ENCODE results near the gene BCAS3.
"Not testable (repeated sequence)": the region's sequence is repeated elsewhere in the genome, so short reads cannot be mapped to it uniquely, and the experiment has no call there.

Gene BCAS3

DNA sequence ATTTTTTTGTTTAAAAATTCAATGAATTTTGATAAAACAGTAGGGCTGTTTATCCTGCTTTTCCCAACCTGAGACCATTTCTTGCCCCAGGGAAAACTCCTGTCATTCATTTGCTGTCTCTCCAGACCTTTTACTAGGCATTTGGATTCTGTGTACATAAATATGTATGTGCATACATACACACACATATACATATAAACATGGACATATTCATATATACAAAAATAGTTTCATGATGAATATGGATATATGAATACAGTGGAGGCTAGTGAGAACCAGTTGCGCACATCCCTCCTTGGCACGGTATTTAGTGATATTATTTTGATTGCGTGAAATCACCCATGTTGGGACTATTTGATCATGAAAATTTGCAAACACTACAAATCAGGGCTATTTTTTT is 269.9 kb downstream of the BCAS3 start:
- DNase-seq, result no peak

DNA sequence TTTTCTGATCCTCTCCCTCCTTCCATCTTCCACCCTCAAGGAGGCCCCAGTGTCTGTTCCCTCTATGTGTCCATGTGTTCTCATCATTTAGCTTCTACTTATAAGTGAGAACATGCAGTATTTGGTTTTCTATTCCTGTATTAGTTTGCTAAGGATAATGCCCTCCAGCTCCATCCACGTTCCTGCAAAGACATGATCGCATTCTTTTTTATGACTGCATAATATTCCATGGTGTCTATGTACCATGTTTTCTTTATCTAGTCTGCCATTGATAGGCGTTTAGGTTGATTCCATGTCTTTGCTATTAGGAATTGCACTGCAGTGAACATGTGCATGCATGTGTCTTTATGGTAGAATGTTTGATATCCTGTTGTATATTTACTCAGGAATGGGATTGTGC is 275.1 kb downstream of the BCAS3 start:
- DNase-seq, result no peak

DNA sequence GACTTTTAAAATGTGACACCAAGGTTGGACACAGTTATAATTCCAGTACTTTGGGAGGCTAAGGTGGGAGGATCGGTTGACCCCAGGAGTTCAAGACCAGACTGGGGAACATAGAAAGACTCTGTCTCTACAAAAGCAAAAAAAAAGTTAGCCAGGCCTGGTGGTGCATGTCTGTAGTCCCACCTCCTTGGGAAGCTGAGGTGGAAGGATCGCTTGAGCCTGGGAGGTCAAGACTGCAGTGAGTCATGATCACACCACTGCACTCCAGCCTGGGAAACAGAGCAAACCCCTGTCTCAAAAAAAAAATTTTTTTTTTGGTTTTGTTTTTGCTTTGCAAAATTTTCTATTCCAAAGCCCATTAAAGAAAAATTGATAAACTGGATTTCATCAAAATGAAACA is 281.4 kb downstream of the BCAS3 start:
- no peak for DNase-seq

DNA sequence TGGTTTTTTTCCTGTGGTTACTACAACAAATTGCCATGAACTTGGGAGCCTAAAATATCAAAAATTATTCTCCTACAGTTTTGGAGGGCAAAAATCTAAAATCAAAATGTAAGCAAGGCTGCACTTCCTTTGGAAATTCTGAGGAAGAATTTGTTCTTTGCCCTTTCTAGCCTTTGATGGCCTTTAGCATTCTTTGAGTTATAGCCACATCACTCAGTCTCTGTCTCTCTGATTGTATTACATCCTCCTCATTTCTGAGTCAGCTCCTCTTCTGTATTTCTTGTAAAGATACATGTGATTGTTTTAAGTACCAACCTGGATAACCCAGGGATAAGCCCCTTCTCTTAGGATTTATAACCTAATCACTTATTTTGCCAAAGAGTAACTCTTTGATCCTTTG is 282.0 kb downstream of the BCAS3 start:
- no peak for DNase-seq

DNA sequence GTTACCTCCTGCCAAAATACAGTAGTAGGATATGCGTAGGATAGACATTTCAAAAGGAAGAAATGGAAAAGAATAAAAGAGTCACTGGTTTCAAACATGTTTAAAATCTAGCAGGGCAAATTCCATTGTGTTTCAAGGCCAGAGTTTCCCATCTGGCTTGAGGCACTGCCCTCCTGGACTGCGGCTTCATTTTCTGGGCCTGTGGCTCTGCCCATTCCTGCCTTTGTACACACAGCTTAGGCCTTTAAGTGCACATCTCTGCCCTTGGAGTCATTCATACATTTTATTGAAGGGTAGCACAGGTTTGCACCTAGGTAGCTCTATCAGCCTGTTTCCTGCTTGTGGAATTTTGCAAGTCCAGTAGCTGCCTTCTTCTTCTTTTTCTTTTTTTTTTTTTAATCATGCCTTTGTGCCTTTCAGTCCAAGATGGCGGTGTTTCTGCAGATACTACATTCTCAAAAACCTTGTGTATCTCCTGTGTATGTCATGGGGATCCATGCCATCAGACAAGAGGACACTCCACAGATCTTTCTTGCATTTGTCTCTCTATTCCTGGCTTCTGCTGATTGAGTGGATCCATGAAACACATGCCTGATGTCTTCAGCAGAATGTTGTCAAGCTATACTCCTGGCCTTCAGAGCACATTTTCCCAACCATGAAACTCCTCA is 282.9 kb downstream of the BCAS3 start:
- no peak for DNase-seq

DNA sequence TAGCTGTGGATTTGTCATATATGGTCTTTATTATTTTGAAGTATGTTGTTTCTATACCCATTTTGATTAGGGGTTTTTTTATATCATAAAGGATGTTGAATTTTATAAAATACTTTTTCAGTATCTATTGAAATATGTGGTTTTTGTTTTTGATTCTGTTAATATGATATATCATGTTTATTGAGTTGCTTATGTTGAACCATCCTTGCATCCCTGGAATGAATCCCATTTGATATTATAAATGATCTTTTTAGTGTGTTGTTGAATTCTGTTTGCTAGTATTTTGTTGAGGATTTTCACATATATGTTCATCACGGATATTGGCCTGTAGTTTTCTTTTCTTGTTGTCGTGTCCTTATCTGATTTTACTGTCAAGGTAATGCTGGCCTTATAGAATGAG is 286.5 kb downstream of the BCAS3 start:
- DNase-seq, result no peak

DNA sequence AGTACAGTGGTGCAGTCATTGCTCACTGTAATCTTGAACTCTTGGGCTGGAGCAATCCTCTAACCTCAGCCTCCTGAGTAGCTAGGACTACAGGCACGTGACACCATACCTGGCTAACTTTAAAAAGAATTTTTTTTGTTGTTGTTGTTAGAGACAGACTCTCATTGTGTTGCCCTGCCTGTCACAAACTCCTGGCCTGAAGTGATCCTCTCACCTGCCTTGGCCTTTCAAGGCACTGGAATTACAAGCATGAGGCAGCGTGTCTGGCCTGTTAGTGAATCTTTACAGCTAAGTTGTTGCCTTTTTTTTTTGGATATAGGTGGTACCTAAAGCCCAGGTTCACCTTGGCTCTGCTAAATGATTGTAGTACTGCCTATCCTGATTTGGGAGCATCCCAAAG is 290.6 kb downstream of the BCAS3 start:
- DNase-seq, result no peak

DNA sequence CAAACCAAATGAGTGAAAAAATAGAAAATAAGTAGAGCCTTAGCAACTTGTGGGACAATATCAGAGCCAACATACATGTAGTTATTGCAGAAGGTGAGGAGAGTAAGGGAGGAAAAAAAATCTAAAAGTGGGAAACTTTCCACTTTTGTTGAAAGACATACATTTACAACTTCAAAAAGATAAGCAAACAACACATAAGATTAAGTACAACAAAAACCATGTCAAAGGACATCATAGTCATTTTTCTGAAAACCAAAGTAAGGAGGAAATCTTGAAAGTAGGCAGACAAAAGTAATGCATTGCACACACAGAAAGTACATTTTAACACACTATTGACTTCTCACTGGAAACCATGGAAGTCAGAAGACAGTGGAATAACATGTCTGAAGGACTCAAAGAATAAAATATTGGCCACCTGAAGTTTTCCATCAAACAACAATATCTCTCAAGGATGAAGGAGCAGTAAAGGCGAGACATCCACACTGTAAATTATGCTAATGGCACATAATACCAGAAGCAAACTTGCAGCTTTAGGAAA is 291.9 kb downstream of the BCAS3 start:
- DNase-seq, result no peak

DNA sequence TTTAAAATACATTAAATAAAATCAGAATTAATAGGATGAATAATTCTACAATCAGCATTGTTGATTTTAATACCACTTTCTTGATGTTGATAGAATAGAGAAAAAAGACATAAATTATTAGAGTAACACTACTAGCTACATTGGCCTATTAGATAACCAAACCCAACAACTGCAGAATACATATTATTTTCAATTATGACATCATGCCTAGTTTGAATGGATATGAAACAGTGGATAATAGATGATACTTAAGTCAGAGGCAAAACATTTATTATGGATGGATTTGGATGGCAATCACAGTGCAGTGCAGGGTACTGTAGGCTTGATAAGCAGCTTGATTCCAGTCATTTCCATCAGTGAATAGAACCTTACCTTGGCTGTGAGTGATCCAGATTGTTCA is 293.1 kb downstream of the BCAS3 start:
- no peak for DNase-seq

DNA sequence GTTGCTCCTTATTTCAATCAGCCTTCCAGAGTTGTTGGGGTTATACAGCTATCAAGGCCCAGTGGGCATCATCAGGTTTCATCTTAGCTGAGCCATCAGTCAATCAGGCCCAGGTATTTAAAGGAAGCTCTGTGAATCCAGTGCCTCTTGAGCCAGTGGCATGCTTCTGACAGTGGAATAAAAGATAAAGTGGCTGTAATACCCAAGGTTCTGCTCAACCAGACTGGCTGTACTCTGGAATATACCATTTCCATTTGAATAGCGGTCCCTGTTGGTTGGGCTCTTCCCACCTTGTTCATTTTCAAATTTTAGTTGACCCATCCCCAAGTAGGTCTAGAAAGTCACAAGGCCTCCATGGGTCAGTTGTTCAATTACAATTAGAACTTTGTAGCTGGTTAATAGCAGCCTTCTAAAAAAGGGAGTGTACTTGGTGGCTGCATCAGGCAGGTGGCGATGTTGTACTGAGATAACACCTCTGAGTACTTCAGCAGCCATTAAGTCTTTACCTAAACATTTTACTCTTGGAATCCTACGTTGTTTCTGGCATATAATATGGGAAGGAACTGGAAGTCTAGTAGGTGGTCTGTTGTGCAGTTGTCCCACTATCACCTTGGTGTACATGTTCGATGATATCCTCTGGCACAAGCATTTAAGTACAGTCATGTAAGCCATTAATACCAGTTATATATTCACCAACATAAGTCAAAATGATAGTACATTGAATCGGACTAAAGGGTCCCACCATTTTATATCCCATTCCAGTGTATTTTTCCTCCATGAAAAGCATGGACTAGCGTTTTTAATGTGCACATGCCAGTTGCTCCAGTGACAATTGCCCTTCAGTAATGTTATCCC is 294.1 kb downstream of the BCAS3 start:
- peak; percentile 10 for DNase-seq

DNA sequence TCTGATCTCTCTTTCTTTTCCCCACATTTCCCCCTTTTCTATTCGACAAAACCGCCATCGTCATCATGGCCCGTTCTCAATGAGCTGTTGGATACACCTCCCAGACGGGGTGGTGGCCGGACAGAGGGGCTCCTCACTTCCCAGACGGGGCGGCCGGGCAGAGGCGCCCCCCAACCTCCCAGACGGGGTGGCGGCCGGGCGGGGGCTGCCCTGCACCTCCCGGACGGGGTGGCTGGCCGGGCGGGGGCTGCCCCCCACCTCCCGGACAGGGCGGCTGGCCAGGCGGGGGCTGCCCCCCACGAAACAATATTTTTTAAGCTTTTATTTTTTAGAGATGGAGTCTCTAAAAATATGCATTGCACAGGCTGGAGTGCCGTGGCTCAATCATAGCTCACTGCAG is 299.2 kb downstream of the BCAS3 start:
- not testable (repeated sequence) for DNase-seq

DNA sequence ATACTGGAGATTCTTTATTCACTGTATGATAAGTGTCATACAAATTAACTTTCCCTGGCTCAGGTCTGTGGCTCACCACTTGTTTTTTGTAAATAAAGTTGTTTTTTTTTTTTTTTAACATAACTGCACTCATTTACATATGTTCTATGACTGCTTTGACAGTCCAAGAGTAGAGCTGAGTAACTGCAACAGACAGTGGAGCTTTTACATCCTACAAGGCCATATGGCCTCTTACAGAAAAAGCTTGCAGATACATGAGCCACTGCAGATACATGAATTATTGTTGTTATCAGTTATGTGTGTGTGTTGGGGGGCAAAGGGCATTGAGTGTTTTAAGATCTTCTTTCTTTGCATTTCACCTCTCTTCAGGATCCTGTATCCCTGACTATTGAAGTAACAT is 311.7 kb downstream of the BCAS3 start:
- DNase-seq, result no peak

DNA sequence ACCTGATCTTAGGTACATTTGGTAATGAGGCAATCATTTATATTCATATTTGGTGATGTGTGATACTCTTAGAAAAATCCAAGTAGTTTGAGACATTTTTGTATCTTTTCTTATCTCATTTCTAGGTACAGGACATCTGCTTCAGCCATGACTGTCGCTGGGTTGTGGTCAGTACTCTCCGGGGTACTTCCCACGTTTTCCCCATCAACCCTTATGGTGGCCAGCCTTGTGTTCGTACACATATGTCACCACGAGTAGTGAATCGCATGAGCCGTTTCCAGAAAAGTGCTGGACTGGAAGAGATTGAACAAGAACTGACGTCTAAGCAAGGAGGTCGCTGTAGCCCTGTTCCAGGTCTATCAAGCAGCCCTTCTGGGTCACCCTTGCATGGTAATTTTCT is 312.2 kb downstream of the BCAS3 start:
- DNase-seq, result no peak

DNA sequence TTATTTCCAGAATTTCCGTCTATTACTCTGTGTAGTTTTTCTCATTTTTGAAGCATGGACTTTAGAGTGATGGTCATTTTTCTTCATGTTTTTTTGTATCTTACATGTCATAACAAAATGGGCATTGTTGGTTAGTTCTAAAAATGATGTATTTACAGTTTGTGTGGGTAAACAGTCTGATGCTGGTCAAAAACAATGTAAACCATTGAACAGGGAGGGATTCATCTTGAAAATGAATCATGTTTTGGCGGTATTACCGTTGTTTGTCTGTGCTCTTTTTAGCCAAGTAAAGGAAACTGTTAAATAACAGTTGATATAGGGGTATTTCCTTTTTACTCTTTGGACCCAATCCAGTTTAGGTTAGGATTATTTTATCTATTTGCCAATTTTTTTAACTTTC is 315.8 kb downstream of the BCAS3 start:
- no peak for DNase-seq

DNA sequence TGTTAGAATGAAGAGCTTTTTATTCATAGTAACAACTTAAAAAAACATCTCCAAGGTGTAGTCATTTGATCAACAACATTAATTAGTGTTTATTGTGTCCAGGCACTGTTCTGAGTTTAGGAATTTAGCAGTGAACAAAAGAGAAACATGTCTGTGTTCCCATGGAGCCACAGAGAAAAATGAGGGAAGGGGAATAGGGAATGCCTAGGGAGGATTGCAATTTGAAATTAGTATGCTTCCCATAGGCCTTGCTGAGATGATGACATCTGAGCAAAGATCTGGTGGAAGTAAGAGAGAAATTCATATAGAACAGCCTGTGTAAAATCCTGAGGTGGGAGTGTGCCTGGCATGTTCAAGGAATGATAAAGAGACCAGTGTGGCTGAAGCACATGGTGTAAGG is 318.0 kb downstream of the BCAS3 start:
- no peak for DNase-seq

DNA sequence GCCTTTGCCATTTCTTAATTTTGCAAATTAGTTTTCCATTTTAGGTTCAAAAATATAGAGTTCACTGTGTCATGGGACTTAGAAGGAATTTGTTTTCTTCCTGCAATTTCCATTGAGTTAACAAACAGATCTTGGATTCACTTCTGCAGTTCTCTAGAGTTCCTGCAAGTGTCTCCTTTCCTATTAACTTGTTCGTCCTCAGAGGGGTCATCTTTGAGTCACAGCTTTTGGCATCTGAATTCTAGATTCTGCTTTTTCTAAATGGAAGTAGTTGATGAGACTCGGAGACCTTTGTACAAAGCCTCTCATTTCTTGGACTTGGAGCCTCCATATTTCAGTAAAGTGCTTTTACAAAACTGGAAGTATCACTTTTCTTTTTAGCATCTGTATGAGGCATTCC is 323.3 kb downstream of the BCAS3 start:
- no peak for DNase-seq

DNA sequence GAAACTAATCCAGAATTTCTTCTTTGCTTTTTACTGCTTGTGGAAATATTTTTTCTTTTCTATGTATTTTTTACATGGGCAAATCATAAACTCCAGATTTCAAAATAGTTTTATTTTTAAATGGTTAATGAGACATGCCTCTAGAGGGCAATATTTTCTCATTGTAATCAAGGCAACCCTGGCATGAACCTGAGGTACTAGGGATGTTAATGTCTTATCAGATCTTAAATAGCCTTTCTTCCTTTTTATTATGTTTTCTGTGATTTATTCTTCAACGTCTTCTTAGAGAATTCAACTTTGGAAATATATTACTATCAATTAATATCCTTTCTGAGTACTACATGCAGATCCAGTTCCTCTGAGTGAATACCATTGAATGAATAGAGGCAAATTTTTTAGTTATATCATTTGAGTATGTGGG is 324.7 kb downstream of the BCAS3 start:
- DNase-seq, result no peak

DNA sequence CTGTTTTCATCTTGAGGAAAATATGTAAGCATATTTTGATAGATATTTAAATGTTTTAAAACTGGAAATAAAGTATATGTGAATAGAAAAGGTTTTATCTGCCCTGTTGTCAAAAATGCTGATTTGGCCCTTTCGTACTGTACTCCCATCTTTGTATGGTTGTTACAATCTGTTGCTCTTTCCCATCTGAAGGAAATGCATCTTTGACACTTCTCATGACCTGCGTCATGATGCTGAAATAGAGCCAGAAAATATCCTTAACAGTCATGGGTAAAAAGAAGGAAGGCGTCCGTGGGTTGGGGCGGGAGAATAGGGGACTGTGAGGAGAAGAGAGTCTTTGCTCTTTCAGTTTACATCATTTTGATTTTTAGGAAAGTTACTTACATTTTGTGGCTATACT is 327.7 kb downstream of the BCAS3 start:
- no peak for DNase-seq

DNA sequence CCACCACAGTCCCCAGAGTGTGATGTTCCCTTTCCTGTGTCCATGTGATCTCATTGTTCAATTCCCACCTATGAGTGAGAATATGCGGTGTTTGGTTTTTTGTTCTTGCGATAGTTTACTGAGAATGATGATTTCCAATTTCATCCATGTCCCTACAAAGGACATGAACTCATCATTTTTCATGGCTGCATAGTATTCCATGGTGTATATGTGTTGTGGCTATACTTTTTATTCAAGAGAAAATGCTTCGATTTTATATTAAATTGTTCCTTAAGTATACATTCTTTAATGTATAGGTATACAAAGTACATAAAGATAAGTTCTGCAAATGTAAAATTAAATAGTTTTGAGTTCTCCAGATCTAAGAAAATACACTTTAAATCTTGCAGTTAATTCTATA is 328.3 kb downstream of the BCAS3 start:
- not testable (repeated sequence) for DNase-seq

DNA sequence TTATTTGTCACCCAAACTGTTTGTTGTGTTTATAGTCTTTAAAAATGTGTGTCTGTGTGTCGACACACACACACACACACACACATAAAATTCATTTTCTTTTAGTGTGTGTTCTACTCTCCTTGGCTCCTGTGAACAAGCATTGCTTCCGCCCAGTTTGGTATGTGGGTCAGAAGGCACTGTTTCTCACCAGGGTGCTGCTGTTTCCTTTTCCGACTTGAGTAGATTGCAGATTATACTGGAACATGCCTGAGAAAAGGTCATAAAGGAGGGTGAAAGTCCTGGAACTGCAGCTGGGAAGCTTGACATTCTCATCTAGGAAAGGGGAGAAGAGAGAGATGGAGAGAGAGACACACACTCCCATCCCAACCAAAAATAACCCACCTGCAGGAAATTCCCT is 330.3 kb downstream of the BCAS3 start:
- DNase-seq, result no peak

DNA sequence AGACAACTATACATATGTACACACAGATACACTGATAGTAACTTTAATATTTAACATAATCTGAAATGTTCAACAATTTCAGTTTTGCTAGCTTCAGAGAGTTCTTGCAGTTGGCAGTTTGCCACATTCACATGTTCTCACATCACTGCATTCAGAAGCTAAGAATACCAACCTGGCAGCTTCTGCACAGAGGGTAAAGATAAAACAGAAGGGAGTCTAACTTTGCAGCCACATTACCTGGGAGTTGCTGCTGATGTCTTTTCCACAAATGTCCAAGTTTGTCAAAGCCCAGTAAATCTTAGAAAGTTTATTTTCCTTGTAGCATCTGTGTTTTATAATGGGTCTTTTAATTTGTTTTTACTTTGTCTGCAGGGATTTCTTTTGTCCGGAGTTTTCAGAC is 332.0 kb downstream of the BCAS3 start:
- DNase-seq, result no peak

DNA sequence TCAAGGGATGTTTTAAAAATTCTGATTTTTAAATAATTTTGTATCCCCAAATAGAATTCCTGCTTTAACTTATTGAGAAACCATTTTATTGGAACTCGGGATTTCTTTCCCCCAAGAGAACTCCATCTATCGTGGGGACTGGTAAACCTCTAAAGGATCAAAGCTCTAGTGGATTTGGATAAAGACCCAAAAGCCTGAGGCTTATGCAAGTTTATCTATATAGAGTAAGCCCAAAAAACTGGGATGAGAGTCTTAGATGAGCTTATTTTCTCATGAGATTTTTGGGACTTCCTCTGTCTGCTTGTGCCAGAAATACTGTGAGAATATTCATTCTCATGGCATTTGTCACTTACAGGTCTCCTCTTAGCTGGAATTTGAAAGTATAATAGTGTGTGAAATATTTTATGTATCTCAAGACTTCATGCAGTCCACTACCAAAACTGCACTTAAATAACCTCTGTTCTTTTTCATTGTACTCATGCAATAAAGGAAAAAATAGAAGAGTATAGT is 333.1 kb downstream of the BCAS3 start:
- DNase-seq, result no peak

DNA sequence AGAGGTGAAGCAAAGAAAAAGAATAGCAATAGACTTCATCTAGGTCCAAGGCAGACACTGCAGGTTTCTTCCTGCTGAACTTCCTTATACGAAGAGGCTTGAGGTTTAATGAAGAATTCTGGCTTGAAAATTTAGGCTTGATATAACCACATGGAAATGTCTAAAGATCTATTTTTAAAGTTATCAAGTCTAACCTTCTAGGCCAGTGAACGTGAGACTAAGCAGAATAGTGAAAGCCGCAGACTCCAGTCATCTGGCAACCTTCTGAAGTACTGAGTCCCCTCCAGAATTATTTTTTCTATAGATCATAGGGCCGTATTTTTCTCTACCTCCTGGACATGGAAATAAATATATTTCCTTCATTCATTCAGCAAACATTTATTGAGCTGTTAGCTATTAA is 333.6 kb downstream of the BCAS3 start:
- no peak for DNase-seq

DNA sequence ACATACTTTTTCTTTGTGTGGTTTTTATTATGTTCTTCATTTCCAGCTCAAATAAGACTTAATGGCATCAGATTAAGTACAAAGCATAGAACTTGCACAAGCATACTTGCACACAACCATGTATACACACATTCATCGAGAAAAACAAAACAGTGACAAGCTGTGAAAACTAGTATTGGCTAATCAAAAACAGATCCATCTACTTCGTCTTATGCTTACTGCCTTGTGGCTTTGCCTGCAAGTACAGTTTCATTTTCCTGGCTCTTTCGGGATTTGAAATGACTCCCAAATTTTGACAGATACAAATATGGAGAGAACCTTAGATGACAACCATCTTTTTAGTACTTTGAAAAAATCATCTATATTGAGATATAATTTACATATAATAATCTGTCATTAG is 338.3 kb downstream of the BCAS3 start:
- no peak for DNase-seq

All from activated gamma-delta T cell treated with Interleukin-2 at 50 U/mL for 16 hours (primary cell).